Measurements from ENCODE around the gene MYOM1.

MYOM1 gene

GRCh38 chr18:3059272-3059671 is 160.5 kb downstream of the MYOM1 start:
- DNase-seq = no peak
- no peaks in the 10 kb centered on the region for H3K4me1 ChIP-seq (ENCODE audit: control insufficient read depth, low read depth, low read length)
- H2BK15ac ChIP-seq (replicated peaks; ENCODE audit: low read depth) = no peak overlapping the region
- H3K36me3 ChIP-seq (ENCODE audit: control insufficient read depth, insufficient read depth, low read length) = no peaks in the 10 kb centered on the region
- no peak overlapping the region for H3K56ac ChIP-seq (ENCODE audit: low read length)
- no peak overlapping the region for H3K4me2 ChIP-seq (ENCODE audit: low read length)
- no peak overlapping the region for H4K5ac ChIP-seq (ENCODE audit: low read length)
- no peak overlapping the region for H3K27ac ChIP-seq (ENCODE audit: low read depth, low read length)
- no peak overlapping the region for H3K23ac ChIP-seq (ENCODE audit: low read length)
- H4K8ac ChIP-seq (ENCODE audit: low read depth, low read length) = no peak overlapping the region
- no peaks in the 10 kb centered on the region for H3K79me1 ChIP-seq (ENCODE audit: low read length)
- H2BK5ac ChIP-seq (ENCODE audit: low read length) = no peak overlapping the region
- no peak overlapping the region for H3K9ac ChIP-seq (ENCODE audit: low read length)
- no peak overlapping the region for H3K4ac ChIP-seq (ENCODE audit: low read depth, low read length)
- no peaks in the 10 kb centered on the region for H3K79me2 ChIP-seq (ENCODE audit: control insufficient read depth, insufficient read depth, low read length)
- no peak overlapping the region for H2BK120ac ChIP-seq (ENCODE audit: low read depth, low read length)
- no peak overlapping the region for H3K18ac ChIP-seq (ENCODE audit: low read length)
- no peaks in the 10 kb centered on the region for H3K27me3 ChIP-seq (ENCODE audit: insufficient read depth, low read length, poor library complexity)
- H3K4me3 ChIP-seq (ENCODE audit: low read length) = no peak overlapping the region
- WGBS (ENCODE audit: extremely low coverage, insufficient coverage, low lambda C conversion rate) = no CpG with 5 or more reads among the region's 3 CpGs
- H2AK5ac ChIP-seq (ENCODE audit: low read length) = no peak overlapping the region

GRCh38 chr18:3058328-3059191 is 161.2 kb downstream of the MYOM1 start:
- Histone ChIP-seq H3K27me3 (ENCODE audit: insufficient read depth, low read length, poor library complexity) (no peaks in the 10 kb centered on the region), H2AK5ac (ENCODE audit: low read length) (no peak overlapping the region), H4K8ac (ENCODE audit: low read depth, low read length) (no peak overlapping the region), H3K36me3 (ENCODE audit: control insufficient read depth, insufficient read depth, low read length) (no peaks in the 10 kb centered on the region), H3K4me3 (ENCODE audit: low read length) (no peak overlapping the region), H3K9ac (ENCODE audit: low read length) (no peak overlapping the region), H3K23ac (ENCODE audit: low read length) (no peak overlapping the region), H3K79me2 (ENCODE audit: control insufficient read depth, insufficient read depth, low read length) (no peaks in the 10 kb centered on the region), H3K79me1 (ENCODE audit: low read length) (no peaks in the 10 kb centered on the region), H4K5ac (ENCODE audit: low read length) (no peak overlapping the region), H3K4me2 (ENCODE audit: low read length) (no peak overlapping the region), H2BK5ac (ENCODE audit: low read length) (no peak overlapping the region), H3K18ac (ENCODE audit: low read length) (no peak overlapping the region), H3K4me1 (ENCODE audit: control insufficient read depth, low read depth, low read length) (no peaks in the 10 kb centered on the region), H3K4ac (ENCODE audit: low read depth, low read length) (no peak overlapping the region), H3K56ac (ENCODE audit: low read length) (no peak overlapping the region), H2BK15ac (replicated peaks; ENCODE audit: low read depth) (no peak overlapping the region), H3K27ac (ENCODE audit: low read depth, low read length) (no peak overlapping the region), H2BK120ac (ENCODE audit: low read depth, low read length) (no peak overlapping the region)
- no CpG with 5 or more reads among the region's 6 CpGs for WGBS (ENCODE audit: extremely low coverage, insufficient coverage, low lambda C conversion rate)
- DNase-seq = no peak

GRCh38 chr18:3057526-3057925 is 162.2 kb downstream of the MYOM1 start:
- H3K4me3 ChIP-seq (ENCODE audit: low read length) = no peak overlapping the region
- no peak overlapping the region for H3K27ac ChIP-seq (ENCODE audit: low read depth, low read length)
- no peaks in the 10 kb centered on the region for H3K4me1 ChIP-seq (ENCODE audit: control insufficient read depth, low read depth, low read length)
- no peak overlapping the region for H3K9ac ChIP-seq (ENCODE audit: low read length)
- H4K8ac ChIP-seq (ENCODE audit: low read depth, low read length) = no peak overlapping the region
- H3K18ac ChIP-seq (ENCODE audit: low read length) = no peak overlapping the region
- no peak overlapping the region for H3K4ac ChIP-seq (ENCODE audit: low read depth, low read length)
- no peak overlapping the region for H2BK5ac ChIP-seq (ENCODE audit: low read length)
- H3K79me1 ChIP-seq (ENCODE audit: low read length) = no peaks in the 10 kb centered on the region
- no peak overlapping the region for H3K56ac ChIP-seq (ENCODE audit: low read length)
- no peak overlapping the region for H2BK120ac ChIP-seq (ENCODE audit: low read depth, low read length)
- no peak overlapping the region for H2BK15ac ChIP-seq (replicated peaks; ENCODE audit: low read depth)
- no peak for DNase-seq
- no peaks in the 10 kb centered on the region for H3K27me3 ChIP-seq (ENCODE audit: insufficient read depth, low read length, poor library complexity)
- H3K36me3 ChIP-seq (ENCODE audit: control insufficient read depth, insufficient read depth, low read length) = no peaks in the 10 kb centered on the region
- no peak overlapping the region for H3K23ac ChIP-seq (ENCODE audit: low read length)
- WGBS (ENCODE audit: extremely low coverage, insufficient coverage, low lambda C conversion rate) = no CpG with 5 or more reads among the region's 4 CpGs
- no peak overlapping the region for H3K4me2 ChIP-seq (ENCODE audit: low read length)
- H4K5ac ChIP-seq (ENCODE audit: low read length) = no peak overlapping the region
- H3K79me2 ChIP-seq (ENCODE audit: control insufficient read depth, insufficient read depth, low read length) = no peaks in the 10 kb centered on the region
- H2AK5ac ChIP-seq (ENCODE audit: low read length) = no peak overlapping the region

- no peaks in the 10 kb centered on the region for H3K36me3 ChIP-seq (ENCODE audit: control insufficient read depth, insufficient read depth, low read length)
- H3K23ac ChIP-seq (ENCODE audit: low read length) = no peak overlapping the region
- H2BK120ac ChIP-seq (ENCODE audit: low read depth, low read length) = no peak overlapping the region
- no peak overlapping the region for H2BK15ac ChIP-seq (replicated peaks; ENCODE audit: low read depth)
- no peak overlapping the region for H3K4ac ChIP-seq (ENCODE audit: low read depth, low read length)
- no peak overlapping the region for H3K4me3 ChIP-seq (ENCODE audit: low read length)
- no peak overlapping the region for H2AK5ac ChIP-seq (ENCODE audit: low read length)
- no peak overlapping the region for H3K9ac ChIP-seq (ENCODE audit: low read length)
- no peak overlapping the region for H4K5ac ChIP-seq (ENCODE audit: low read length)
- H3K27ac ChIP-seq (ENCODE audit: low read depth, low read length) = no peak overlapping the region
- no peaks in the 10 kb centered on the region for H3K4me1 ChIP-seq (ENCODE audit: control insufficient read depth, low read depth, low read length)
- no peak overlapping the region for H2BK5ac ChIP-seq (ENCODE audit: low read length)
- H3K56ac ChIP-seq (ENCODE audit: low read length) = no peak overlapping the region
- H3K18ac ChIP-seq (ENCODE audit: low read length) = no peak overlapping the region
- H3K79me1 ChIP-seq (ENCODE audit: low read length) = no peaks in the 10 kb centered on the region
- no peak overlapping the region for H3K4me2 ChIP-seq (ENCODE audit: low read length)
- no peak overlapping the region for H4K8ac ChIP-seq (ENCODE audit: low read depth, low read length)
- H3K79me2 ChIP-seq (ENCODE audit: control insufficient read depth, insufficient read depth, low read length) = no peaks in the 10 kb centered on the region
- H3K27me3 ChIP-seq (ENCODE audit: insufficient read depth, low read length, poor library complexity) = no peaks in the 10 kb centered on the region
- no peak for DNase-seq
- WGBS (ENCODE audit: extremely low coverage, insufficient coverage, low lambda C conversion rate) = no CpG with 5 or more reads among the region's 9 CpGs
Observed at GRCh38 chr18:3056311-3056710, 163.5 kb downstream of the MYOM1 start.

GRCh38 chr18:3055816-3056215 is 164.0 kb downstream of the MYOM1 start:
- H3K79me2 ChIP-seq (ENCODE audit: control insufficient read depth, insufficient read depth, low read length) = no peaks in the 10 kb centered on the region
- H3K56ac ChIP-seq (ENCODE audit: low read length) = no peak overlapping the region
- H3K18ac ChIP-seq (ENCODE audit: low read length) = no peak overlapping the region
- no peak overlapping the region for H3K4me3 ChIP-seq (ENCODE audit: low read length)
- no peaks in the 10 kb centered on the region for H3K36me3 ChIP-seq (ENCODE audit: control insufficient read depth, insufficient read depth, low read length)
- H2BK5ac ChIP-seq (ENCODE audit: low read length) = no peak overlapping the region
- H3K9ac ChIP-seq (ENCODE audit: low read length) = no peak overlapping the region
- H4K8ac ChIP-seq (ENCODE audit: low read depth, low read length) = no peak overlapping the region
- no peaks in the 10 kb centered on the region for H3K4me1 ChIP-seq (ENCODE audit: control insufficient read depth, low read depth, low read length)
- no peak overlapping the region for H3K23ac ChIP-seq (ENCODE audit: low read length)
- H2AK5ac ChIP-seq (ENCODE audit: low read length) = no peak overlapping the region
- H3K27ac ChIP-seq (ENCODE audit: low read depth, low read length) = no peak overlapping the region
- H3K79me1 ChIP-seq (ENCODE audit: low read length) = no peaks in the 10 kb centered on the region
- no peak overlapping the region for H2BK120ac ChIP-seq (ENCODE audit: low read depth, low read length)
- H2BK15ac ChIP-seq (replicated peaks; ENCODE audit: low read depth) = no peak overlapping the region
- H3K4ac ChIP-seq (ENCODE audit: low read depth, low read length) = no peak overlapping the region
- peak; percentile 80 for DNase-seq
- no peaks in the 10 kb centered on the region for H3K27me3 ChIP-seq (ENCODE audit: insufficient read depth, low read length, poor library complexity)
- no peak overlapping the region for H3K4me2 ChIP-seq (ENCODE audit: low read length)
- no peak overlapping the region for H4K5ac ChIP-seq (ENCODE audit: low read length)
- no CpG with 5 or more reads among the region's 4 CpGs for WGBS (ENCODE audit: extremely low coverage, insufficient coverage, low lambda C conversion rate)

Measured in mesendoderm (in vitro differentiated cells).